ENCODE measurements around the gene TOX3.

TOX3 gene

GRCh38 chr16:52496051-52496876 is 50.7 kb downstream of the TOX3 start:
- H3K27ac ChIP-seq, result no peak overlapping the region
- no peaks in the 10 kb centered on the region for H3K9me3 ChIP-seq
- H3K36me3 ChIP-seq, result no peaks in the 10 kb centered on the region
- H3K4me1 ChIP-seq (ENCODE audit: control insufficient read depth in 1 of 2, insufficient read depth in 1 of 2, low read depth in 1 of 2, low read length in 1 of 2), result no peaks in the 10 kb centered on the region
- H3K27me3 ChIP-seq, result no peaks in the 10 kb centered on the region
- H3K4me3 ChIP-seq (ENCODE audit: low read depth in 1 of 2, low read length in 1 of 2), result no peak overlapping the region
- no peak for TF ChIP-seq CTCF (IDR thresholded peaks at IDR 0.05)

- Histone ChIP-seq H3K27me3 (no peaks in the 10 kb centered on the region), H3K36me3 (no peaks in the 10 kb centered on the region), H3K4me3 (ENCODE audit: low read depth in 1 of 2, low read length in 1 of 2) (no peak overlapping the region), H3K27ac (no peak overlapping the region), H3K9me3 (no peaks in the 10 kb centered on the region), H3K4me1 (ENCODE audit: control insufficient read depth in 1 of 2, insufficient read depth in 1 of 2, low read depth in 1 of 2, low read length in 1 of 2) (no peaks in the 10 kb centered on the region)
- no peak for TF ChIP-seq CTCF (IDR thresholded peaks at IDR 0.05)
These were observed 52.3 kb downstream of the TOX3 start for GRCh38 chr16:52494621-52495020.

GRCh38 chr16:52494145-52494544 is 52.8 kb downstream of the TOX3 start:
- H3K4me1 ChIP-seq (ENCODE audit: control insufficient read depth in 1 of 2, insufficient read depth in 1 of 2, low read depth in 1 of 2, low read length in 1 of 2), result no peaks in the 10 kb centered on the region
- H3K9me3 ChIP-seq, result no peaks in the 10 kb centered on the region
- H3K27me3 ChIP-seq, result no peaks in the 10 kb centered on the region
- H3K36me3 ChIP-seq, result no peaks in the 10 kb centered on the region
- H3K27ac ChIP-seq, result no peak overlapping the region
- H3K4me3 ChIP-seq (ENCODE audit: low read depth in 1 of 2, low read length in 1 of 2), result no peak overlapping the region
- TF ChIP-seq CTCF (IDR thresholded peaks at IDR 0.05), result no peak

GRCh38 chr16:52492789-52493357 is 54.1 kb downstream of the TOX3 start:
- H3K36me3 ChIP-seq, result no peaks in the 10 kb centered on the region
- no peak for TF ChIP-seq CTCF (IDR thresholded peaks at IDR 0.05)
- no peaks in the 10 kb centered on the region for H3K4me1 ChIP-seq (ENCODE audit: control insufficient read depth in 1 of 2, insufficient read depth in 1 of 2, low read depth in 1 of 2, low read length in 1 of 2)
- H3K9me3 ChIP-seq, result no peaks in the 10 kb centered on the region
- no peak overlapping the region for H3K4me3 ChIP-seq (ENCODE audit: low read depth in 1 of 2, low read length in 1 of 2)
- H3K27me3 ChIP-seq, result no peaks in the 10 kb centered on the region
- no peak overlapping the region for H3K27ac ChIP-seq

GRCh38 chr16:52491216-52491615 is 55.7 kb downstream of the TOX3 start:
- Histone ChIP-seq H3K36me3 (no peaks in the 10 kb centered on the region), H3K4me3 (ENCODE audit: low read depth in 1 of 2, low read length in 1 of 2) (no peak overlapping the region), H3K27me3 (no peaks in the 10 kb centered on the region), H3K27ac (no peak overlapping the region), H3K4me1 (ENCODE audit: control insufficient read depth in 1 of 2, insufficient read depth in 1 of 2, low read depth in 1 of 2, low read length in 1 of 2) (no peaks in the 10 kb centered on the region), H3K9me3 (no peaks in the 10 kb centered on the region)
- no peak for TF ChIP-seq CTCF (IDR thresholded peaks at IDR 0.05)
